ENCODE measurements around the gene GHR.

GHR gene

DNA sequence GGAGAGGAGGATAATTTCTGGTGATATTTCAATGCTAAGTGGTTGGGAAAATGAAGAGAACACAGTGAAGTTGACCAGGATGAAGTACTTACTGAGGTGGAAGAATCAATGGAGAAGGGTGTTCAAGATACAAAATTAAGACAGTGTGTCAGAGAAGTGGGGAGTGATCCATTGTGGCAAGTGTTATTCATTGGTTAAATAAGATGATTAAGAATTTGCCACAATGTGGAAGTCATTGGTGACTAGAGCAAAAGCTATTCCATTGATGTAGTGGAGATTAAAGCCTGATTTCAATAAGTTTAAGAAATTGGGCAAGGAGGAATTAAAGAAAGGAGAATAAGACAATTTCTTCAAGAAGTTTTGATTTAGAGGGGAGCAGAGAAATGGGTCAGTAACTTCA is 118.9 kb downstream of the GHR start:
- Histone ChIP-seq H3K4me3 (replicated peaks; ENCODE audit: insufficient read depth, low read length) (no peak overlapping the region), H3K27ac (replicated peaks) (no peak overlapping the region), H3K27me3 (ENCODE audit: insufficient read depth, poor library complexity, severe bottlenecking) (no peaks in the 10 kb centered on the region)
- TF ChIP-seq, protein P1, sequence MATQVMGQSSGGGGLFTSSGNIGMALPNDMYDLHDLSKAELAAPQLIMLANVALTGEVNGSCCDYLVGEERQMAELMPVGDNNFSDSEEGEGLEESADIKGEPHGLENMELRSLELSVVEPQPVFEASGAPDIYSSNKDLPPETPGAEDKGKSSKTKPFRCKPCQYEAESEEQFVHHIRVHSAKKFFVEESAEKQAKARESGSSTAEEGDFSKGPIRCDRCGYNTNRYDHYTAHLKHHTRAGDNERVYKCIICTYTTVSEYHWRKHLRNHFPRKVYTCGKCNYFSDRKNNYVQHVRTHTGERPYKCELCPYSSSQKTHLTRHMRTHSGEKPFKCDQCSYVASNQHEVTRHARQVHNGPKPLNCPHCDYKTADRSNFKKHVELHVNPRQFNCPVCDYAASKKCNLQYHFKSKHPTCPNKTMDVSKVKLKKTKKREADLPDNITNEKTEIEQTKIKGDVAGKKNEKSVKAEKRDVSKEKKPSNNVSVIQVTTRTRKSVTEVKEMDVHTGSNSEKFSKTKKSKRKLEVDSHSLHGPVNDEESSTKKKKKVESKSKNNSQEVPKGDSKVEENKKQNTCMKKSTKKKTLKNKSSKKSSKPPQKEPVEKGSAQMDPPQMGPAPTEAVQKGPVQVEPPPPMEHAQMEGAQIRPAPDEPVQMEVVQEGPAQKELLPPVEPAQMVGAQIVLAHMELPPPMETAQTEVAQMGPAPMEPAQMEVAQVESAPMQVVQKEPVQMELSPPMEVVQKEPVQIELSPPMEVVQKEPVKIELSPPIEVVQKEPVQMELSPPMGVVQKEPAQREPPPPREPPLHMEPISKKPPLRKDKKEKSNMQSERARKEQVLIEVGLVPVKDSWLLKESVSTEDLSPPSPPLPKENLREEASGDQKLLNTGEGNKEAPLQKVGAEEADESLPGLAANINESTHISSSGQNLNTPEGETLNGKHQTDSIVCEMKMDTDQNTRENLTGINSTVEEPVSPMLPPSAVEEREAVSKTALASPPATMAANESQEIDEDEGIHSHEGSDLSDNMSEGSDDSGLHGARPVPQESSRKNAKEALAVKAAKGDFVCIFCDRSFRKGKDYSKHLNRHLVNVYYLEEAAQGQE (IDR thresholded peaks at IDR 0.05; ENCODE audit: insufficient replicate concordance, low read depth) = no peak
- no peak for TF ChIP-seq SPI1 (IDR thresholded peaks at IDR 0.05; ENCODE audit: borderline replicate concordance, low read depth)
- TF ChIP-seq POLR2AphosphoS5 (IDR thresholded peaks at IDR 0.05; ENCODE audit: low read depth) = no peak
- TF ChIP-seq, protein P2, sequence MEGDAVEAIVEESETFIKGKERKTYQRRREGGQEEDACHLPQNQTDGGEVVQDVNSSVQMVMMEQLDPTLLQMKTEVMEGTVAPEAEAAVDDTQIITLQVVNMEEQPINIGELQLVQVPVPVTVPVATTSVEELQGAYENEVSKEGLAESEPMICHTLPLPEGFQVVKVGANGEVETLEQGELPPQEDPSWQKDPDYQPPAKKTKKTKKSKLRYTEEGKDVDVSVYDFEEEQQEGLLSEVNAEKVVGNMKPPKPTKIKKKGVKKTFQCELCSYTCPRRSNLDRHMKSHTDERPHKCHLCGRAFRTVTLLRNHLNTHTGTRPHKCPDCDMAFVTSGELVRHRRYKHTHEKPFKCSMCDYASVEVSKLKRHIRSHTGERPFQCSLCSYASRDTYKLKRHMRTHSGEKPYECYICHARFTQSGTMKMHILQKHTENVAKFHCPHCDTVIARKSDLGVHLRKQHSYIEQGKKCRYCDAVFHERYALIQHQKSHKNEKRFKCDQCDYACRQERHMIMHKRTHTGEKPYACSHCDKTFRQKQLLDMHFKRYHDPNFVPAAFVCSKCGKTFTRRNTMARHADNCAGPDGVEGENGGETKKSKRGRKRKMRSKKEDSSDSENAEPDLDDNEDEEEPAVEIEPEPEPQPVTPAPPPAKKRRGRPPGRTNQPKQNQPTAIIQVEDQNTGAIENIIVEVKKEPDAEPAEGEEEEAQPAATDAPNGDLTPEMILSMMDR (IDR thresholded peaks at IDR 0.05; ENCODE audit: insufficient read depth, low read length) = no peak
- TF ChIP-seq GABPA (IDR thresholded peaks at IDR 0.05; ENCODE audit: low read depth) = no peak
- DNase-seq (ENCODE audit: low read depth in 1 of 2, low spot score in 1 of 2) = no peak

DNA sequence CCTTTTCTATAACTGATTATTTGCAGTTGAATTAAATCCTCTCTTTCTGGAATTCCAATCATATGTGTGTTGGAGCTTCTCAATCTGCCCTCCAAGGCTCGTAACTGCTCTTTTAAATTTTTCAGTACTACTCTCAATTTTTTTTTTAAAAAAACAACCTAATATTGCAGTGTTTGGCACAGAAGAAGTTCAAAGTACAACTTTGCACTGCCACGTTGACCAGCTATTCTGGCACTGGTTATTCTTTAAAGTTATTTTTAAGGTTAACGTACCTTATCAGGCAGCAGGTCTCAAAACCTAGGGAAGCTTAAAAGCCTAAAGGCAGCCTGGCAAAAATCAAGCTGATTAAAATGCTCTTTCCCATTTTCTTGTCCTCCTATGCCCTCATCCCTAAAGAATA is 120.5 kb downstream of the GHR start:
- H3K4me3 ChIP-seq (replicated peaks; ENCODE audit: insufficient read depth, low read length) = no peak overlapping the region
- DNase-seq (ENCODE audit: low read depth in 1 of 2, low spot score in 1 of 2) = no peak
- H3K27me3 ChIP-seq (ENCODE audit: insufficient read depth, poor library complexity, severe bottlenecking) = no peaks in the 10 kb centered on the region
- TF ChIP-seq, protein P2 (IDR thresholded peaks at IDR 0.05; ENCODE audit: insufficient read depth, low read length) = no peak
- no peak overlapping the region for H3K27ac ChIP-seq (replicated peaks)

DNA sequence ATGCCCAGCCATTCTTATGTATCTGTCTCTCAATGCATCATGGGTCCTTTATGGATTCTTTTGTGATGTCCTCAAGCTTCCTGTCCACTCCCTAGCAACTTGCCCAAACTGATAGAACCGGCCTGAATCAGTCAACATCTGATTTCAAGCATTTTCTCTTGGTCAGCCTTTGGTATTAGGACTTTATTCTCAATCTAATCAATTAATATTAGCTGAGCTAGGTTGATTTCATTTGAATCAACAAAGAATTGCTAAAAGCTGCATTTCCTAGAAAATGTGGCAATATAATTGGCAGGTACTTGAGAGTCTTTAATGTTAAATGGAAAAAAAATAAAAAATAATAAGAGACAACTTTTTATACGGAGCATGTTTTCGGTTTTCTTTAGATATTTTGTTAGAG is 121.8 kb downstream of the GHR start:
- Histone ChIP-seq H3K27me3 (ENCODE audit: insufficient read depth, poor library complexity, severe bottlenecking) (no peaks in the 10 kb centered on the region), H3K4me3 (replicated peaks; ENCODE audit: insufficient read depth, low read length) (no peak overlapping the region), H3K27ac (replicated peaks) (no peak overlapping the region)
- no peak for DNase-seq (ENCODE audit: low read depth in 1 of 2, low spot score in 1 of 2)
- TF ChIP-seq, protein P1 (IDR thresholded peaks at IDR 0.05; ENCODE audit: insufficient replicate concordance, low read depth) = no peak
- TF ChIP-seq SPI1 (IDR thresholded peaks at IDR 0.05; ENCODE audit: borderline replicate concordance, low read depth) = no peak
- TF ChIP-seq, protein P2 (IDR thresholded peaks at IDR 0.05; ENCODE audit: insufficient read depth, low read length) = no peak
- TF ChIP-seq GABPA (IDR thresholded peaks at IDR 0.05; ENCODE audit: low read depth) = no peak
- TF ChIP-seq POLR2AphosphoS5 (IDR thresholded peaks at IDR 0.05; ENCODE audit: low read depth) = no peak

DNA sequence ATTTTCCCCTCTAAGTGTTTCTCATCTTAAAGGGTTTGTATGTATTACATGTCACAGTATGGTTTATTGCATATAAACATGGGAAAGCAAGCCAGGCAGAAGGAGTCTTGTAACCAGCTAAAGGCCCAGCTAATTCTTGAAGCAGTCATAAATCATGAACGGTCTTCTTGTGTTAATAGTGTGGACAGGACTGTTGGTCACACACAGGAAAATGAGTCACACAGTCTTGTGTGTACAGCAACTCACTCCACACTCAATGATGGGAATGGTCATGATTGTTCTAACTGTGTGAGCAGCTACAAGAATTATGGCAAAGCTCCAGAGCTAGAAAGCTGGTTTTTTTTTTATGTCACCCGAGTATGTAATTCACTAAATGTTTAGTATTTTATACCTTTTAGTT is 123.9 kb downstream of the GHR start:
- H3K4me3 ChIP-seq (replicated peaks; ENCODE audit: insufficient read depth, low read length) = no peak overlapping the region
- TF ChIP-seq SPI1 (IDR thresholded peaks at IDR 0.05; ENCODE audit: borderline replicate concordance, low read depth) (no peak), GABPA (IDR thresholded peaks at IDR 0.05; ENCODE audit: low read depth) (no peak), POLR2AphosphoS5 (IDR thresholded peaks at IDR 0.05; ENCODE audit: low read depth) (no peak)
- TF ChIP-seq, protein P2 (IDR thresholded peaks at IDR 0.05; ENCODE audit: insufficient read depth, low read length) = no peak
- TF ChIP-seq, protein P1 (IDR thresholded peaks at IDR 0.05; ENCODE audit: insufficient replicate concordance, low read depth) = no peak
- DNase-seq (ENCODE audit: low read depth in 1 of 2, low spot score in 1 of 2) = no peak
- no peak overlapping the region for H3K27ac ChIP-seq (replicated peaks)
- H3K27me3 ChIP-seq (ENCODE audit: insufficient read depth, poor library complexity, severe bottlenecking) = no peaks in the 10 kb centered on the region

Measured in HL-60 (cell line).